GM13977 (cell line): Measurements from ENCODE around the gene HOXA13.

ENCODE experiments used
- DNase-seq: peaks from one replicate; pipeline ENCODE4 v3.0.0; 2012; ENCODE audit warnings: low spot score
- in situ Hi-C: fragments of 300-500 bp; cut with MboI; formaldehyde crosslinking; loops from one replicate; pipeline ENCODE4 v1.12.0; 2022; ENCODE audit warnings: low sequenced_read_pairs, low pct_unique_long_range_greater_than_20kb, mixed read lengths, inconsistent platforms; ENCODE audit not compliant: unreplicated experiment
- TF ChIP-seq, protein P1 (sequence below): IDR thresholded peaks from 2 replicates; pipeline ENCODE4 v1.5.1; 2012; ENCODE audit warnings: mild to moderate bottlenecking, control low read depth; ENCODE audit not compliant: insufficient read depth; ENCODE audit errors: extremely low read depth, missing control alignments

Gene HOXA13

DNA sequence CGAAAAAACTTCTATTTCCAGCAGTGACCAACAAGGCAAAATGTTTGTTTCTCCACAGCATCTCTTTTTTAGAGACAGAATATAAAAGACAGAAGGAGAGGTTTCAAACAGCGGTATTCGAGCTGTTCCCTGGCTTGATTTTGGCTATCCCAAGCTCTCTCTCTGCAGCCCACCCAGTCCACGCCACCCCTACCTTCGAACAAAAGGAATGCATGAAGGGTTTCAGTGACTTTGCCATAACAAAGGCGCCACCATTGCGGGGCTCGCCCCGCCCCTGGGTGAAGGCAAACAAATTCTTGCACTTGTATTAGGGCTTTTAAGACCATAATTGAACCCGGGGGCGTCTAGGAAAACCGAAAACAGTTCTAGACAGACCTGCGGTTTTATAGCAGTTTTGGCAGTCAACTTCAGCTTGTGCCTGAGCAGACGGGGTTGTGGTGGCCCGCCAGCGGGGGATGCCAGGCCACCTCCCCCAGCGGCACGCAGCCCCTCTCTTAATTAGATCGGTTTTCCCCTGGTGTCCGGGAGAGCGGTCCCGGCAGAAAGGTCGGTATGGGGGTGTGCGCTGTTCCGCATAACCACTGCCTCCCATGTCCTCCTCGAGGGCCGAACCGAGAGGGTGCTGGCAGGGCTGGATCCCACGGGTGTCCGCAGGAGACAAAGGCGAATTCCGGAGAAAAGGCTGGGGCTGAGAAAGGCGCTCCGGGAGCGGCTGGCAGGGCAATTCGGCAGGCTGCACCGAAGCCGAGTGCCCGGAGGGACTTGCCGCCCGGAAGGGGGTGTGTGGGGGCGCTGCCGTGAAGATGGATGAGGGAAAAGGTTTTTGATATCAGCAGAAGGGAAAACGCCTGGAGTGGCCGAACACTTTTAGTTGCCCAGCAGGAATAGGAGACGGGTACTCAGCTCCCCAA, 12.2 kb downstream of the HOXA13 start:
- TF ChIP-seq, protein P1, sequence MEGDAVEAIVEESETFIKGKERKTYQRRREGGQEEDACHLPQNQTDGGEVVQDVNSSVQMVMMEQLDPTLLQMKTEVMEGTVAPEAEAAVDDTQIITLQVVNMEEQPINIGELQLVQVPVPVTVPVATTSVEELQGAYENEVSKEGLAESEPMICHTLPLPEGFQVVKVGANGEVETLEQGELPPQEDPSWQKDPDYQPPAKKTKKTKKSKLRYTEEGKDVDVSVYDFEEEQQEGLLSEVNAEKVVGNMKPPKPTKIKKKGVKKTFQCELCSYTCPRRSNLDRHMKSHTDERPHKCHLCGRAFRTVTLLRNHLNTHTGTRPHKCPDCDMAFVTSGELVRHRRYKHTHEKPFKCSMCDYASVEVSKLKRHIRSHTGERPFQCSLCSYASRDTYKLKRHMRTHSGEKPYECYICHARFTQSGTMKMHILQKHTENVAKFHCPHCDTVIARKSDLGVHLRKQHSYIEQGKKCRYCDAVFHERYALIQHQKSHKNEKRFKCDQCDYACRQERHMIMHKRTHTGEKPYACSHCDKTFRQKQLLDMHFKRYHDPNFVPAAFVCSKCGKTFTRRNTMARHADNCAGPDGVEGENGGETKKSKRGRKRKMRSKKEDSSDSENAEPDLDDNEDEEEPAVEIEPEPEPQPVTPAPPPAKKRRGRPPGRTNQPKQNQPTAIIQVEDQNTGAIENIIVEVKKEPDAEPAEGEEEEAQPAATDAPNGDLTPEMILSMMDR, result no peak
- DNase-seq, result no peak
- in situ Hi-C loops, result no loop called here

GRCh38 chr7:27186668-27187474, 13.0 kb downstream of the HOXA13 start:
- in situ Hi-C loops, result no loop called here
- DNase-seq, result no peak
- TF ChIP-seq, protein P1, result no peak

DNA sequence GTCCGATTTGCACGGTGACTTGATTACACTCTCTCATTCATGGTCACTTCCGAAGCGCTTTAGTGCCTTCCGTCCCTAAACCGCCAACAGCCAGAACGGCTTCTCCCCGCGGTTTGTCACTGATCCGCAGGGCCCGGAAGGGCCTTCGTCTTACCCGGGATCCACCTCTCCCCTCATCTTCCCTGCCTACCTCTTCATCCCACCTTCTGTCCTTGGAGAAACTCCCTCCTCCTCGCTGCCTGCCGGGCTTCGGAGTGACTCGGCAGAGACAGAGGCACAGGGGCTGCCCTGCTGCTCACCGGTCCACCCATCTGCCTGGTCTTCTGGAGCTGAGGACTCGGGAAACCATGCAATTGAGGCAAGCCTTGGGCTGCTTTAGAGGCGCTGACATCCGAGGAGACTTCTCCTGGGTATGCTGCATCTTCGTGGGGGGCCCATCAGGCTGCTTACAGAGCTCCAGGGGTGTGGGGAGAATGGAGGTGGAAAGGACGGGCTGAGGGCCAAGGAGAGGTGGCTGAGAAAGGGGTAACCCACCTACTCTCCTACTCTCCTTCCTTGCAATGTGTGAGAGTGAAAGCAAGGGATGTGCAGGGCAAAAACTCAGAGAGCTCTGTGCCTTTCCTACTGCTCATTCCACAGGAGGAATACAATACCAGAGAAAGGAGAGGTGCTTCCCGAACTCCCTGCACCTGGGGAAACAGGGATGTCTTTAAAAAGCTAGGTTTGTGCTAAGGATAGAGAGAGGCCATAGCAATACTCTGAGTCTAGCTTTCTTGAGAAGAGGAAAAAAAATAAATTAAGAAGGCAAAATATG, 13.8 kb downstream of the HOXA13 start:
- in situ Hi-C loops, result no loop called here
- TF ChIP-seq, protein P1, result no peak
- no peak for DNase-seq

- in situ Hi-C loops, result no loop called here
- TF ChIP-seq, protein P1, result no peak
- no peak for DNase-seq
These were observed 14.7 kb downstream of the HOXA13 start, which contains the start of gene HOXA11 for GRCh38 chr7:27185013-27185853. Gene HOXA11 (minus strand): TSS chr7:27185232. CDS start chr7:27185144, 88 bp downstream.

GRCh38 chr7:27184337-27185012, 15.4 kb downstream of the HOXA13 start:
- in situ Hi-C loops, result no loop called here
- peak; percentile 75 for DNase-seq
- TF ChIP-seq, protein P1, result no peak
